GM19463 (cell line): ENCODE measurements around the gene KCNQ4.

Experiments used
- ATAC-seq: cut with Tn5 transposase; IDR thresholded peaks from one replicate; pipeline ENCODE4 v1.9.1; 2021; ENCODE audit warnings: mild to moderate bottlenecking, moderate library complexity; ENCODE audit not compliant: unreplicated experiment

KCNQ4 gene

GRCh38 chr1:40754201-40754600 lies 29.4 kb upstream of the KCNQ4 start:
- ATAC-seq: no peak

DNA sequence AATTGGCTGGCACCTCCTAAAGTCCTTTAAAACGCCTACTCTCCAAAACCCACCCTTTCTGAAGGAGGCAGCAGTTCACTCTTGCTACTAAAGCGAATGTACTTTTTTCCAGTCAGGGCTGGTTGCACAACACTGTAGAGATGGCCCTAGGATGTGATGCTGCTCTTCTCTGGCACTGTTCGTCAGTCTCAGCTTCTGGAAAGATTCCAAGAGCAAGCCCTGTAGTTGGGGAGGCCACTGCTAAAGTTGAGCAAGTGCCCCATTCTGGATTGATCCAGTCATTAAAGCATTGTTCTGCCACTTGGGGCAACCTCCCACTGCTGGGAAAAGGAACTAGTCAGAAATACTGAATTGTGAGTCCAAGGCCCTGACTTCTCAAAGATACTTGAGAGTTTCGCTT lies 28.5 kb upstream of the KCNQ4 start:
- ATAC-seq: no peak

GRCh38 chr1:40756523-40756922 lies 27.1 kb upstream of the KCNQ4 start:
- no peak for ATAC-seq

DNA sequence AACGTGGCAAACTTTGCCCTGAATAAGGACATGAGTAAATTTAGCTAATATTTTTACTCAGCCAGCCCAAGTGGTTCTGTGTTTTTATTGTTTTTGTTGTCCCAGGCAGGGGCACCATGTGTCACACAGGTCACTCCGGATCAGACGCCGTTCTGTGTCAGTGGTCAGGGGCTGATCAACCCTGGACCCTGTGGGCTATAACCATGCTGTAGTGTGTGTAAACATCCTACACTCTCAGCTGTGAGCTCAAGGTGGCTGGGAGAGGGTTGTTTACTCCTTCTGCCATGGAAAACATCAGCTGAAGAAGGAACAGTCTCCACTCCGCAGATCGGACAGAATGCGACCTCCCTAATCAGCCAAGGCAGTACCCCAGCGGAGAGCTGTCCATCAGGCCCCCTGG lies 26.5 kb upstream of the KCNQ4 start:
- ATAC-seq: no peak

DNA sequence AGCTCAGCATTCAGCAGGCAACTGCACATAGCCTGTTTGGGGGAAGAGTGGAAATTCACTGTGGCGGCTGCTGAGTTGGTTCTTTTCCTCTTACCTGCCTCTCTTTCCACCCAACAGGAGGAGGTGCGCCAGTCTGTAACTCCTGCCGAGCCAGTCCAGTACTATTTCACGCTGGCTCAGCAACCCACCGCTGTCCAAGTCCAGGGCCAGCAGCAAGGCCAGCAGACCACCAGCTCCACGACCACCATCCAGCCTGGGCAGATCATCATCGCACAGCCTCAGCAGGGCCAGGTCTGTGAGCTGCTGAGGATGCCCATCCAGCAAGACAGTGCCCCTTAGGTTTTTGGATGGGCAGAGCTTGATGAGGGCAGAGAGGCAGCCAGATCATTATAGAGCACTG lies 25.6 kb upstream of the KCNQ4 start:
- no peak for ATAC-seq

GRCh38 chr1:40758578-40759343 lies 24.8 kb upstream of the KCNQ4 start:
- no peak for ATAC-seq

DNA sequence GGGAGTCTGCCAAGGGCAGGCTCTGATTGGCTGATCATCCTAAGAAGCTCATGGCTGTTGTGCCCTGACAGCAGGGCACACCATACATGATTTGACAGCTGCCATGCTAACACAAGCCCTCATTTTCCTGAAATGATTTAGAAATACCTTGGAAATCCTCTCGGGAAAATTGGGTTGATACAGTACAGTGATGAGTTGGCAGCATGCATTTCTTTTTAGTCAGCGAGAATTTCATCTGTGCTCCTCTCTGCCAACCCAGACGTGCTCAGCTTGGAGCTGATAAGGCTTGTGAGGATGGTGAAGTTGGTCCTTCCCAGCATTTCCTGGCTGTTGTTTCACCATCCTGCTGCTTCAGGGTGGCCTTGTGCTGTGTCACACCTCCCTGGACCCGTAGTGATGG lies 22.6 kb upstream of the KCNQ4 start:
- ATAC-seq: no peak

DNA sequence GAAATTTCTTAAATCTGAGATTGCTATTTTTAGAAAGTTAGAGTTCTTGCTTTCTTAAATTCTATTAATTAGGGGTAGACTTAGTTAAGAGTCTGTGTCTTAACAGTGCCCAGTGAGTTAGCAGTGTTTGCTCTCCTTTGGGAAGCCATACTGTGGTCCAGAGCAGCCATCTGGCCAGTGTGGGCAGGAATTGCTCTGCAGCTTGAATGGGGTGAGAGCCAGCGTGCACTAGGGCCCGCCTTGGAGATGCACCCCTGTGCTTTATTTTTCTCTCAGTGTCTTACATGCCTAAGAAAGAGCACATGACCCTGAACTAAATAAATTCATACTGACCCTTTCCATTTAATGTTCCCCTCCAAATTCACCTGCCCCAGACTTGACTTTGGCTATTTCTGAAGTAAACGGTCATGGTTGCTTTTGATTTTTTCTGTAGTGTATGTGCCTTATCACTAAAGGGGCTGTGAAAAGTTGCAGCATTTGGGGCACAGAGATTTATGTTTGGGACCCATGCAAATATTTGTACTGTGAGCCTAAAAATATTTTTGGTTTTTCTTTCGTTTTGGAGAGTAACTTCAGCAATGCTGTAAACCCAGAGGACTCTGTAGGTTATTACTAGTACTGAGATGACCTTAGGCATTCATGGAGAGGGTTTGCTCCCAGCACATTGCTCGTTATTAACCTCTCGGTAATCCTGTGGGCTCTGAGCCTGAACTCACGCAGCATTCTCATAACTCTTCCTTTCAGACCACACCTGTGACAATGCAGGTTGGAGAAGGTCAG lies 21.3 kb upstream of the KCNQ4 start:
- ATAC-seq: no peak

- peak; percentile 44 for ATAC-seq
Measured at GRCh38 chr1:40763742-40764532, 19.6 kb upstream of the KCNQ4 start.

DNA sequence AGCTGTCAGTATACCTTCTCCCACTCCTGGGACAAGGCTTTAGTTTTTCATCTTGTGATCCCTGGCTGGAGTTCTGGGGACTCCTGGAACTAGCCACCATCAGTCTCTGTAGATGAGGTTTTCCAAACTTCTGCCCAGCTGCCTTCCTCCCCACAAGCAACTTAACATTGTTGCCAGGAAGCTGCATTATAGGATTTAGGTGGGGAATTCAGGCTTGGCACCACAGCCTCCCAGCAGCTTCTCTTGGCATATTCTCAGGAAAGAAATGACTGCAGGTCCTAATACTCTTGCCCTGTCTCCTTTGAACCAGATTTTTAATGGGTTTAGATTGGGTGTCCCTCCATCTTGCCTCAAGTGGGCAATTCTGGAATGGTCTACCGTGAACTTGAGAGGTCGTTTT lies 18.6 kb upstream of the KCNQ4 start:
- no peak for ATAC-seq

GRCh38 chr1:40766017-40766416 lies 17.6 kb upstream of the KCNQ4 start:
- no peak for ATAC-seq

GRCh38 chr1:40766560-40766959 lies 17.0 kb upstream of the KCNQ4 start:
- ATAC-seq: no peak

GRCh38 chr1:40768146-40768990 lies 15.2 kb upstream of the KCNQ4 start:
- no peak for ATAC-seq

GRCh38 chr1:40769815-40770214 lies 13.8 kb upstream of the KCNQ4 start:
- no peak for ATAC-seq

- ATAC-seq: no peak
Measured at GRCh38 chr1:40770296-40771070, 13.1 kb upstream of the KCNQ4 start.

GRCh38 chr1:40772146-40772955 lies 11.2 kb upstream of the KCNQ4 start:
- ATAC-seq: no peak

DNA sequence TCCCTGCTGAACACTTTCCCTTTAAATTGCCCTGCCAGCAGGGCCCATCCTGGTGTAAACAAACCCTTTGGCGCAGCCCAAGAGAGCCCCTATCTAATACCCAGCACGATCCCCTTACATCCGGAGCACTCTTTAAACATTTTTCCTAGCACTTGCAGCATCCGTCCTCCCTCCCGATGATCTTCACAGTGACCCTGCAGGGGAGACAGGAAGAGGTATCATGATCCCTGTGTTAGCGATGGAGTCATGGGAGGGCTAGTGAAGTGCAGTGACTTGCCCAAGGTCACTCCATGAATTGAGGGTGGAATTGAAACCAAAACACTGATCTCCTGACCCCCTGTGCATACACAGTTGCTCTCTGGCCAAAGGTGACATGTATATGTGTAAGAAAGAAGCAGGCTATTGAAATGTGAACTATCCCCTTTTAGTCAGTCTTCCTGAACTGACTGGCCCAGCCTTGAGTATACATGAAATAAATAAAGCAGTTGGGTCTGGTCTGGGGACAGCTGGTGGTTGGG lies 9.8 kb upstream of the KCNQ4 start:
- ATAC-seq: no peak

GRCh38 chr1:40774266-40774998 lies 9.2 kb upstream of the KCNQ4 start:
- ATAC-seq: no peak
